Measurements from ENCODE around the gene EXOG.

DNA sequence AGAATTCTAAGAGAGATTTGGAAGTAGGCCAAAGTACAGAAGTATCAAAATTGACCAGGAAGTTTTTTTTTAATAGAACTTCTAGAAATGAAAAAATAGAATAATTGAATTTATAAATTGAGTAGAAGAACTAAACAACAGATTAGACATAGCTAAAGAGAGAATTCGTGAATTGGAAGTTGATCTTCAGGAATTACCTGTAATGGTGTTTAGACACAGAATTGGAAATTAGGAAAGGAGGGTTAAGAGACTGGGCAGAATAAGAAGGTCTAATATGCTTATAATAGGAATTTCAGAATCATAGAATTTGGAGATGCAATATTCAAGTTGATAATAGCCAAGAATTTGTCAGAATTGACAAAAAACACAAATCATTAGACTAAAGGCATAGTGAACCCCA is 26.3 kb upstream of the EXOG start:
- TF ChIP-seq, protein P1, sequence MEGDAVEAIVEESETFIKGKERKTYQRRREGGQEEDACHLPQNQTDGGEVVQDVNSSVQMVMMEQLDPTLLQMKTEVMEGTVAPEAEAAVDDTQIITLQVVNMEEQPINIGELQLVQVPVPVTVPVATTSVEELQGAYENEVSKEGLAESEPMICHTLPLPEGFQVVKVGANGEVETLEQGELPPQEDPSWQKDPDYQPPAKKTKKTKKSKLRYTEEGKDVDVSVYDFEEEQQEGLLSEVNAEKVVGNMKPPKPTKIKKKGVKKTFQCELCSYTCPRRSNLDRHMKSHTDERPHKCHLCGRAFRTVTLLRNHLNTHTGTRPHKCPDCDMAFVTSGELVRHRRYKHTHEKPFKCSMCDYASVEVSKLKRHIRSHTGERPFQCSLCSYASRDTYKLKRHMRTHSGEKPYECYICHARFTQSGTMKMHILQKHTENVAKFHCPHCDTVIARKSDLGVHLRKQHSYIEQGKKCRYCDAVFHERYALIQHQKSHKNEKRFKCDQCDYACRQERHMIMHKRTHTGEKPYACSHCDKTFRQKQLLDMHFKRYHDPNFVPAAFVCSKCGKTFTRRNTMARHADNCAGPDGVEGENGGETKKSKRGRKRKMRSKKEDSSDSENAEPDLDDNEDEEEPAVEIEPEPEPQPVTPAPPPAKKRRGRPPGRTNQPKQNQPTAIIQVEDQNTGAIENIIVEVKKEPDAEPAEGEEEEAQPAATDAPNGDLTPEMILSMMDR (IDR thresholded peaks at IDR 0.05; ENCODE audit: low read depth, low read length, poor library complexity, severe bottlenecking) = no peak
- TF ChIP-seq EZH2phosphoT487 (IDR thresholded peaks at IDR 0.05; ENCODE audit: borderline replicate concordance, low read length) = no peak

All from DOHH2 (cell line).